ENCODE results near the gene ERC1.

- TF ChIP-seq FOS (IDR thresholded peaks at IDR 0.05; ENCODE audit: borderline replicate concordance, insufficient read depth, low read length), result no peak
- no peak for TF ChIP-seq GATA2 (IDR thresholded peaks at IDR 0.05; ENCODE audit: insufficient read depth, insufficient read length, low read depth, low read length)
- TF ChIP-seq, protein P1, sequence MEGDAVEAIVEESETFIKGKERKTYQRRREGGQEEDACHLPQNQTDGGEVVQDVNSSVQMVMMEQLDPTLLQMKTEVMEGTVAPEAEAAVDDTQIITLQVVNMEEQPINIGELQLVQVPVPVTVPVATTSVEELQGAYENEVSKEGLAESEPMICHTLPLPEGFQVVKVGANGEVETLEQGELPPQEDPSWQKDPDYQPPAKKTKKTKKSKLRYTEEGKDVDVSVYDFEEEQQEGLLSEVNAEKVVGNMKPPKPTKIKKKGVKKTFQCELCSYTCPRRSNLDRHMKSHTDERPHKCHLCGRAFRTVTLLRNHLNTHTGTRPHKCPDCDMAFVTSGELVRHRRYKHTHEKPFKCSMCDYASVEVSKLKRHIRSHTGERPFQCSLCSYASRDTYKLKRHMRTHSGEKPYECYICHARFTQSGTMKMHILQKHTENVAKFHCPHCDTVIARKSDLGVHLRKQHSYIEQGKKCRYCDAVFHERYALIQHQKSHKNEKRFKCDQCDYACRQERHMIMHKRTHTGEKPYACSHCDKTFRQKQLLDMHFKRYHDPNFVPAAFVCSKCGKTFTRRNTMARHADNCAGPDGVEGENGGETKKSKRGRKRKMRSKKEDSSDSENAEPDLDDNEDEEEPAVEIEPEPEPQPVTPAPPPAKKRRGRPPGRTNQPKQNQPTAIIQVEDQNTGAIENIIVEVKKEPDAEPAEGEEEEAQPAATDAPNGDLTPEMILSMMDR (IDR thresholded peaks at IDR 0.05; ENCODE audit: extremely low read depth in 1 of 2, insufficient read depth in 1 of 2, low read depth in 1 of 2, low read length in 2 of 2), result no peak
- TF ChIP-seq MAX (IDR thresholded peaks at IDR 0.05; ENCODE audit: insufficient read depth, insufficient read length), result no peak
- TF ChIP-seq POLR2A (IDR thresholded peaks at IDR 0.05; ENCODE audit: low read depth, low read length), result no peak
- no peak for TF ChIP-seq EZH2 (IDR thresholded peaks at IDR 0.05; ENCODE audit: borderline replicate concordance, low read depth, low read length, severe bottlenecking)
- no peak for TF ChIP-seq POLR2AphosphoS5 (IDR thresholded peaks at IDR 0.05; ENCODE audit: insufficient read depth, low read depth, low read length)
- no peak for TF ChIP-seq JUN (IDR thresholded peaks at IDR 0.05; ENCODE audit: borderline replicate concordance, insufficient read depth, insufficient read length, low read depth)
- no peak for TF ChIP-seq MYC (IDR thresholded peaks at IDR 0.05; ENCODE audit: low read depth, low read length)
Measured at GRCh38 chr12:1499351-1499750, 508.3 kb downstream of the ERC1 start.
